ENCODE data around the gene PC. TPM values are rescaled to one million over a fixed set of nuclear protein-coding genes. Genes with fewer than 3 reads are reported as not detected.

Gene PC
- total and polyA plus RNA-seq, 8 donors, result 7.9 to 27.4 (median 11.4) TPM

- no peaks in the 10 kb centered on the region for H3K9me3 ChIP-seq
- H3K27me3 ChIP-seq, result no peaks in the 10 kb centered on the region
- no peak overlapping the region for H3K4me3 ChIP-seq
- no peaks in the 10 kb centered on the region for H3K36me3 ChIP-seq
- no peaks in the 10 kb centered on the region for H3K4me1 ChIP-seq
- DNase-seq, result no peak
- intact Hi-C loops (cut with DNase I), result no loop called here
- ATAC-seq, result no peak
- no peak overlapping the region for H3K27ac ChIP-seq
- TF ChIP-seq, protein P1, sequence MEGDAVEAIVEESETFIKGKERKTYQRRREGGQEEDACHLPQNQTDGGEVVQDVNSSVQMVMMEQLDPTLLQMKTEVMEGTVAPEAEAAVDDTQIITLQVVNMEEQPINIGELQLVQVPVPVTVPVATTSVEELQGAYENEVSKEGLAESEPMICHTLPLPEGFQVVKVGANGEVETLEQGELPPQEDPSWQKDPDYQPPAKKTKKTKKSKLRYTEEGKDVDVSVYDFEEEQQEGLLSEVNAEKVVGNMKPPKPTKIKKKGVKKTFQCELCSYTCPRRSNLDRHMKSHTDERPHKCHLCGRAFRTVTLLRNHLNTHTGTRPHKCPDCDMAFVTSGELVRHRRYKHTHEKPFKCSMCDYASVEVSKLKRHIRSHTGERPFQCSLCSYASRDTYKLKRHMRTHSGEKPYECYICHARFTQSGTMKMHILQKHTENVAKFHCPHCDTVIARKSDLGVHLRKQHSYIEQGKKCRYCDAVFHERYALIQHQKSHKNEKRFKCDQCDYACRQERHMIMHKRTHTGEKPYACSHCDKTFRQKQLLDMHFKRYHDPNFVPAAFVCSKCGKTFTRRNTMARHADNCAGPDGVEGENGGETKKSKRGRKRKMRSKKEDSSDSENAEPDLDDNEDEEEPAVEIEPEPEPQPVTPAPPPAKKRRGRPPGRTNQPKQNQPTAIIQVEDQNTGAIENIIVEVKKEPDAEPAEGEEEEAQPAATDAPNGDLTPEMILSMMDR (IDR thresholded peaks at IDR 0.05), result no peak
Measured at GRCh38 chr11:66951135-66951534, 7.0 kb downstream of the PC start.

- H3K36me3 ChIP-seq, result no peaks in the 10 kb centered on the region
- no peaks in the 10 kb centered on the region for H3K27me3 ChIP-seq
- intact Hi-C loops (cut with DNase I), result no loop called here
- no peak overlapping the region for H3K27ac ChIP-seq
- H3K9me3 ChIP-seq, result no peaks in the 10 kb centered on the region
- TF ChIP-seq, protein P1 (IDR thresholded peaks at IDR 0.05), result no peak
- DNase-seq (no peak), ATAC-seq (peak; percentile 75)
- H3K4me1 ChIP-seq, result no peaks in the 10 kb centered on the region
- H3K4me3 ChIP-seq, result no peak overlapping the region
Measured at GRCh38 chr11:66950112-66950535, 8.1 kb downstream of the PC start.

- DNase-seq, result no peak
- Histone ChIP-seq H3K36me3 (no peaks in the 10 kb centered on the region), H3K9me3 (no peaks in the 10 kb centered on the region), H3K27ac (no peak overlapping the region), H3K27me3 (no peaks in the 10 kb centered on the region), H3K4me1 (no peaks in the 10 kb centered on the region), H3K4me3 (no peak overlapping the region)
- TF ChIP-seq, protein P1 (IDR thresholded peaks at IDR 0.05), result no peak
- intact Hi-C loops (cut with DNase I), result no loop called here
- ATAC-seq, result no peak
Measured at GRCh38 chr11:66938582-66939135, 19.5 kb downstream of the PC start.

DNA sequence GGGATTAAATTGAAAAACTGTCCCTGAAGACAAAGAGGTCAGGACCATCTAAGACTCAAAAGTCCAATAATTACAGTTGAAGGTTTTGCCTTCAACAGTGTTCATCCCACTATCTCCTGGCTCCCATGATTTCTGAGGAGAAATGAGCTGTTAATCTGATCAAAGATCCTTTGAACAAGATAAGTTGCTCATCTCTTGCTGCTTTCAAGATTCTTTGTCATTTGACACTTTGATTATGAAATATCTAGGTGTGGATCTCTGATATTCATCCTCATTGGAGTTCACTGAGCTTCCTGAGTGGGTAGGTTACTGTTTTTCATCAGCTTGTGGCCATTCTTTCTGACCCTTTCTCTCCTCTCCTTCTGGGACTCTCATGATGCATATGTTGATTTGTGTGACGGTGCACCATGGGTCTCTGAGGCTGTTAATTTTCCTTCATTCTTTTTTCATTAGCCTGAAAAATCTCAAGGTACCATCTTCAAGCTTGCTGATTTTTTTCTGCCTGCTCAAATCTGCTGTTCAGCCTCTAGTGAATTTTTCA is 20.9 kb downstream of the PC start:
- TF ChIP-seq, protein P1 (IDR thresholded peaks at IDR 0.05), result no peak
- Histone ChIP-seq H3K4me3 (no peak overlapping the region), H3K4me1 (no peaks in the 10 kb centered on the region), H3K27me3 (no peaks in the 10 kb centered on the region), H3K9me3 (no peaks in the 10 kb centered on the region), H3K27ac (no peak overlapping the region), H3K36me3 (no peaks in the 10 kb centered on the region)
- no peak for ATAC-seq
- DNase-seq, result no peak
- intact Hi-C loops (cut with DNase I), result no loop called here

DNA sequence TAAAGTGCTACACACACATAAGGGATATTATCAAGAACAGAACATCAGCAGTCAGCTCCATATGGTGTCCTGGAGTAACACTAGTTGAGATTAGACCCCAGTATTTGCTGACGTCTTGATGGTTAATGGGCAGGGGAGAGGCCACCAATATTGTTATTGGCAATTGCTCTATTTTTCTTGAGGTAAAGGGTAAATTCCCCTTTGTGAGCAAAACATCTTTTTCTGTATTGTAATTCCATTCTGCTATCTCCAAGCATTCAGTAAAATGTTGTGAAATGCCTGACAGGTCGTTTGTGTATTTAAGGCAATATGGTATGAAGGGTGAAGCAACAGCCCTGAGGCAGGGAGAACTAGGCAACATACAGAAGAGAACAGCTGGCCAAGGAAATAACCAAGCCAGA is 21.9 kb downstream of the PC start:
- H3K36me3 ChIP-seq, result no peaks in the 10 kb centered on the region
- no peak overlapping the region for H3K27ac ChIP-seq
- DNase-seq (no peak), ATAC-seq (no peak)
- intact Hi-C loops (cut with DNase I), result no loop called here
- TF ChIP-seq, protein P1 (IDR thresholded peaks at IDR 0.05), result no peak
- no peaks in the 10 kb centered on the region for H3K27me3 ChIP-seq
- H3K4me3 ChIP-seq, result no peak overlapping the region
- no peaks in the 10 kb centered on the region for H3K9me3 ChIP-seq
- no peaks in the 10 kb centered on the region for H3K4me1 ChIP-seq
